GM21447 (cell line): ENCODE results near the gene TBCD.

Experiments used
- ATAC-seq: cut with Tn5 transposase; IDR thresholded peaks from one replicate; pipeline ENCODE4 v1.9.1; 2021; ENCODE audit not compliant: unreplicated experiment

The TBCD gene

DNA sequence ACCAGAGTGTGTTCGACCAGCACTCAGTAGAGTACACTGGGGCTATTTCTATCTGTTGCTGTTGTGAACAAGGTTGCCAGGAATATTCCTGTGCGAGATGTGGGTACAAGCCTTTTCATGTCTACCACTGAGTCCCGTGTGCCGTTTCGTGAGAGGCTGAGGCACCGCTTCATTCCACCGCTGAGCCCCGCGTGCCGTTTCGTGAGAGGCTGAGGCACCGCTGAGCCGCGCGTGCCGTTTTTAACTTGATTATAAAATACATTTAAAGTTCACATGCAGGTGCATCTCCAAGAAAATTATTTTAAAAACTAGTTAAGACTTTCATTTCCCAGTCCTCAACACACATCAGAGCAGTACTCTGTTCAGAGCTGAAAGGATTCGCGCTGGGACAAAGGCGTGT, 166.6 kb downstream of the TBCD start:
- ATAC-seq, result no peak

DNA sequence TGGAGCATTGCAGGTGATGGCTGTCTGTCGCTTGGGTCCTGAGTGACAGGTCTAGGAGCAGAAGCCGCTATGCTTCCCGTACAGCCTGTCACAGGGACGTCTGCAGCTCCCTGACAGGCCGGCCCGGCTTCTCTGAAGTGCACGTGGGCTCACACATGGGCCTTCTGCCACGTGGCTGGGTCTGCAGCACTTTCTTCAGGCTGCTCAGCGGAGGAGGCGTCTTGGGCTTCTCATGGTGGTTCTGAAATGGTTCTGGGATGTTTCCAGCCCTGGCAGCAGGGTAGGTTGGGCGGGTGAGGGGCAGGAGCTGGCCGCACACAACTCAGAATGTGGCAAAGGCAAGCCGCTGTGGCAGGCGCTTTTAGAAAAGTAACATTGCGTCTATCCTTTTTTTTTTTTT, 168.3 kb downstream of the TBCD start:
- ATAC-seq, result no peak

DNA sequence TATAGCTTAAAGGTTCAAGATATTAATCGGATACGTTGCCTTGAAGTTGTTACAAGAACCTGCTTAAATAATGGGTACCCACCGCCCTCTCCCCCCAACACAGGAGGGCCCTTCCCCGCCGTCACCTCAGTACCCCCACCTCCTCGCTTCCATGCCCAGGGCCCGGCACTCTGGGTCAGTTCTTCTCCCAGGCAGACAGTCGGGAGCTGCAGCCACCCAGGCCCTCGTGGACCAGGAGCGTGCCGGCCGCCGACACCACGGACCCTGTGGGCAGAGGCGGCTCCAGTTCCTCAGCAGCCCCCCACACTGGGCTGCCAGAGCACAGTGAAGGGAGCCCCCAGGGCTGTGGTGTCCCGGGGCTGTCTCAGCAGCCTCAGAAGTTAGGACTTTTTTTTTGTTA, 168.8 kb downstream of the TBCD start:
- no peak for ATAC-seq

DNA sequence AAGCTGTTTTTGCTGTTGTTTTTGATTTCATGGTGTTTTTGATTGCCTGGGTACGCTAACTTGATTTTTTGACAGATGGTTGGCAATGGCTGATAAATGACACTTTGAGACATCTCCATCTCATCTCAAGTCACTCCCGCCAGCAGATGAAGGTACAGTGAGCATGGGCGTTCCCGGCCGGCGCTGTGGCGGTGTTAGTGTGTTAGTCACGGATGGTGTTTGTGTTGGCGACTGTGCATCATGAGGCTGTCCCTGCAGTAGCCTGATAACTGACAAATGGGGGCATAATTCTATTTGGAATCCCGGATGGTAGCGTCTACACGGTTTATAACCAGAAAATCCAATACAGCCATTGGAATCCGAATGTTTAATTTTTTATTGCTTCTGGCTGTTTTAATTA, 169.6 kb downstream of the TBCD start:
- no peak for ATAC-seq

DNA sequence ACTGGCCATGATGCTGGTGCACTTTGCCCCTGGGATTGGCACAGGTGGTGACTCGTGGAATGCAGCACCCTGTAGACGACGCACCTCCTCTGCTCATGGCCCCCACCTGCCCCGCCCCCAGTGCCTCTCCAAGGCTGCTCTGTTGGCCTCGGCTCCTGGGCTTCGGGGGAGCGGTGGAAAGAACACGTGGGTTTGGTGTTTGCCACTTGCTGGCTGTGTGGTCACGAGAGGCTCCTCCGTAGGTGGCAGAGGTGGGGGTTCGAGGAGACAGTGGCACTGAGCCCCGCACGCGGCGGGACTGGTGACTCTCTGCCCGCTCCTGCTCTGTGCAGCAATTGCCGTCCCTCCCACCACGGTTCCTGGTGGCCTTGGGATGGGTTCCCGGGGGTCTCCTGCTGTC, 170.8 kb downstream of the TBCD start:
- ATAC-seq, result no peak

DNA sequence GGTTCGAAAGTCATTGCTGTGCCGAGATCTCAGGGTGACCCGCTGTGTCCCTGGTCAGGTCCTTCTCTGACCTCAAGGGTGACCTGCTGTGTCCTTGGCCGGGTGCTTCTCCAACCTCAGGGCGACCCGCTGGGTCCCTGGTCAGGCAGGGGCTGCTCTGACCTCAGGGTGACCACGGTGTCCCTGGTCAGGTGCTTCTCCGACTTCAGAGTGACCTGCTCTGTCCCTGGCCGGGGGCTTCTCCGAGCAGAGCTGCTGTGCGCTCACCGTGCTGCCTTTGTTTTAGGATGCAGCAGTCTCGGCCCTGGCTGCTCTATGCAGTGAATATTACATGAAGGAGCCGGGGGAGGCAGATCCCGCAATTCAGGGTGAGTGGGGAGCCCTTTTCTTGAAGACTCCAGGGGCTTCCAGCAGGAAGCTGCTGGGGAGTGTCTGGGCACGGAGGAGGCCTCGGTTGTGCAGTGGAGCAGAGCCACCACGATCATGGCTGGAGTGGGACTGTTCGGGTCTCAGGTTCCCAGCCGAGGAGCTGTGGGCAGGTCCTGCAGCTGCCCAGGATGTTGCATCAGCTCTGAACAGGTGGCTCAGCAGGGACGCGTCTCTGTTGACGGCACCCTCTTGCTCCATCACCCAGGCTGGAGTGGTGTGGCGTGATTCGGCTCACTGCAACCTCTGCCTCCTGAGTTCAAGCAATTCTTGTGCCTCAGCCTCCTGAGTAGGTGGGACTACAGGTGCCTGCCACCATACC, 171.7 kb downstream of the TBCD start:
- ATAC-seq, result no peak

DNA sequence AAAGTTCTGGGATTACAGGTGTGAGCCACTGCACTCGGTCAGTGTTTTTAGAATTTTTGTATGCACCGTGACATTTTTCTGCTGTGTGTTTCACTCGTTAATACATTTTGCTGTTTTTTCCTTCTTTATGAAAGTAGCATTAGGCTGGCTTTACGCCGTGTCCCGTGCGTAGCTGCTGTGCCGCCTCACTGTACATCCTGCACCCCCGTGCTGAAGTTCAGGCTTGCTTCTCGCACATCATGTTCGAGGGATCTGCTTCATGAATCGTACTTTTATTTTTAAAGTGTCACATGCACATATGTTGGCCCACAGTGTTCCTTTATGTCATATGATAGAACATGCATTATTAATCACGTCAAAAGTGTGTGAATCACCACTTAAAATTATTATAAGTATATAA, 172.3 kb downstream of the TBCD start:
- no peak for ATAC-seq

DNA sequence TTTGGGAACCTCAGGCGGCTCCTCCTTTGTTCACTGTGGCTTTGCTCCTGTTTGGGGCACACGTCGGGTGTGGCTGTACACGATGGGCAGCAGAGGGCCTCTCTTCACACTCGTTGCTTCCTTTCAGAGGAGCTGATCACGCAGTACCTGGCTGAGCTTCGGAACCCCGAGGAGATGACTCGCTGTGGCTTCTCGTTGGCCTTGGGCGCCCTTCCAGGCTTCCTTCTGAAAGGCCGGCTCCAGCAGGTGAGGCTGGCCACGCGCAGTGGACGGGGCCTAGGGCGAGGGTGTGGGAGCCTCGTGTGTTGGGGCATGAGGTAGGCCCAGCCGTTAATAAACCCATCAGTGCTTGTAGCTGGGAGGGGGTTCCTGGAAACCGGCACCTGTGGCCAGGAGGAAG, 172.9 kb downstream of the TBCD start:
- ATAC-seq, result no peak

DNA sequence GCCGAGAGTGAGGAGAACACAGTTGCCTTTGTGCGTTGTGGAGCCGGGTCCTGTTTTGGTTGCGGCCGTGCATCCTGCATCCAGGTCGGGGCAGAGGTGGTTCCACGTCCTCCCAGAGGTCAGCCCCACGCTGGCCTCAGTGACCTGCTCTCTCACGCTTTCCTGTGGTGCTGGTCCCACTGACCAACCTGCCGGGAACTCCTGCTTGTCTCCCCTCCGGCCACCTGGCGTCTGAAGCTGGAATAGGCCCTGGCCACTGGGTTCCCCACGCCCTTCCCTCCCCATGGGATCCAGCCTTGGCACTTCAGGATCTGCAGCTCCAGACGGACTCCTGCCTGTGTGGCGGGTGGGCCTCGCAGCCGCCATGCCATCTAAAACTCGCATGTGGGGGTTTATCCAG, 173.5 kb downstream of the TBCD start:
- no peak for ATAC-seq

DNA sequence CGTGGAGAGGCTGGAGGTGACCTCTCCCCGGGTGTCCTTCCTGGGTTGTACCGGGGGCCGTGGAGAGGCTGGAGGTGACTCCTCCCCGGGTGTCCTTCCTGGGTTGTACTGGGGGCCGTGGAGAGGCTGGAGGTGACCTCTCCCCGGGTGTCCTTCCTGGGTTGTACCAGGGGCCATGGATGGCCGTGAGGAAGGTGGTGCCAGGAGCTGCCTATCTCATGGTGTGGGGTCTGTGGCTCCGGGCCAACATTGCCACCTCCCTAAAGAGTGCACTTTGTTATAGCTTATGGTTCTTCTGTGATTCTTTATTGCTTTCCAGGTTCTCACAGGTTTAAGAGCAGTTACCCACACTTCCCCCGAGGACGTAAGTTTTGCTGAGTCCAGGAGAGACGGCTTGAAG, 174.2 kb downstream of the TBCD start:
- no peak for ATAC-seq

DNA sequence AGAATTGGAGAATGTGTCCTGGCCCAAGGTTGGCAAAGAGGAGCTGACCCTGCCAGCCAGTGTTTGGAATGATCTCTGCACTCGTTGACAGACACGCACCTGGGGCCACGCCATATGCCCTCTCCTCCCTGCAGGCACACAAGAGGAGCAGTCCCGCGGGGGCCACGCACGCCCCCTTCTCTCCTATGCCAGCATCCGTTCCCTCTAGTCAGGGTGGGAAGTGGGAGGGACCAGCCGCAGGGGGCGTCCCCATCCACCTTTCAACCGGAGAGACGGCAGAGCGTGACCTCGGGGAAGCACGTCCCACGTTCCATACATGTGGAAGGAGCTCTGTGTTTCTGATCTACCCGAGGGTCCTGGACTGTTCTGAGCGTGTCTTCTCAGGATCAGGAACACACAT, 174.9 kb downstream of the TBCD start:
- ATAC-seq, result no peak

DNA sequence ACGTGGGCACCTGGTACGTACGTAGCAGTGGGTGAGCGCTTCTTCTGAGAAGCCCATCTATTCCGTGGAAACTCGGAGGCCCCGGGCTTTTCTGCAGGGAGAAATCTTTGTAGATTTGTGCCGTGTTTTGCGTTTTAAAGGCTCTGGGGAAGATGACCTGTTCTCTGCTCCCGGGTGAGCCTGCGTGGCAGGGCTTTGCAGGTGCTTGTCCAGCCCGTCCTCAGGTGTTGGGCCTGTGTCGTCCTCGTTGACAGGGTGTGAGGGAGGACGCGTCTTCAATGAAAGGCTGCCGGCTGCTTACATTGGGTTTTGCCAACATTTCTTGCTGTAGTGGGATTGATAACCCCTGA, 175.4 kb downstream of the TBCD start:
- ATAC-seq, result no peak

DNA sequence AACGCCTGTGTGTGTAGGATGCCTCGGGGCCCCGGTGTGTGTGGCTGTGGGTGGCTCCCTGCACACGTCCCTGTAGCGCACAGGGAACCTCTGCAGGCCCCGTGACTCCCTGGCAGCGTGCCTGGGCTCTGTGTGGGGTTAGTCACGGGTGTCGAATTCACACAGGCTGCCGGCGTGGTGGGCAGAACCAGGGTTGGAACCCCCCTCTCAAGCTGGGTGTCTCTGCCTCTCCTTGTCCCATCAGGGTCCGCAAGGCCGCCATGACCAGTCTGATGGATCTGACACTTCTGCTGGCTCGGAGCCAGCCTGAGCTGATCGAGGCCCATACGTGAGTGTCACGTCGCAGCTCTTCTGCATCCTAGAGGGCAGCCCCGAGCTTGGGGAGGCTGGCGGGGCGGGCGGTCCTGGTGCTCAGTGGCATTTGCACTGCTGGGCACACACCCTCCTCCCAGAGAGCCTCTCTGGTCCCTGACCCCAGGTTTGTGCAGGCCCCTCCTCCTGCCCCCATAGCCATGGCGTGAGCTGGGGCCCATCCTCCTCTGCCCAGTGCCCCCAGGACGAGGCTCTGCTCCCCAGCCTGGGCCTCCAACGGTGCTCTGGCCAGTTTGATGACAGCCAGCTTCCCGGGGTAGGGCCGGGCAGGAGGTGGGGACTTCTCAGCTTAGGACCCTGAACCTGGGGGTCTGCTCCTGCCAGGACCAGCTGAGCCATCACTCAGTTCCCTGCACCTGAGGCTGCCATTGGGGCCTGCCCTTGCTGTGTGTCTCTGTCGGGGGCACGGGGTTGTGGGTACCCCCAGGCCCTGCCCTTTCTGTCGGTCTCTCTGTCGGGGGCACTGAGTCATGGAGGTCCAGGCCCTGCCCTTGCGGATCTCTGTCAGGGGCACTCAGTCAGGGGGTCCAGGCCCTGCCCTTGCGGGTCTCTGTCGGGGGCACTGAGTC, 176.1 kb downstream of the TBCD start:
- ATAC-seq, result no peak

DNA sequence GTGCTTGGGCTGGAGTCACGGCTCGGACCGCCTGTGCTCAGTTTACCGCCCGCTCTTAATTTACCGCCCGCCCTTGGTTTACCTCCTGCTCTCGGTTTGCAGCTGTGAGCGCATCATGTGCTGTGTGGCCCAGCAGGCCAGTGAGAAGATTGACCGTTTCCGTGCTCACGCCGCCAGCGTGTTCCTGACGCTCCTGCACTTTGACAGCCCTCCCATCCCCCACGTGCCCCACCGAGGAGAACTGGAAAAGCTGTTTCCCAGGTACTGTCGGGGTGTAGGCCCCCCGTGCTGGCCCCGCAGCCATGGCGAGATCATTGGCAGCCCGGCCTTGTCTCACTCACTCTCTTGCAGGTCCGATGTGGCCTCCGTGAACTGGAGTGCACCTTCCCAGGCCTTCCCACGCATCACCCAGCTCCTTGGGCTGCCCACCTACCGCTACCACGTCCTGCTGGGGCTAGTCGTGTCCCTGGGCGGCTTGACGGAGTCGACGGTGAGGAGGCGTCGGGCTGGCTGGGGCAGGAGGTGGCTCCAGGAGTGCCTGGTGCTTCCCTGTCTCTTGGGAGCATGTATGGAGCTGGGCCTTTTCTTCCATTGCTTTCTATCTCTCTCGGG, 177.3 kb downstream of the TBCD start:
- ATAC-seq, result no peak

DNA sequence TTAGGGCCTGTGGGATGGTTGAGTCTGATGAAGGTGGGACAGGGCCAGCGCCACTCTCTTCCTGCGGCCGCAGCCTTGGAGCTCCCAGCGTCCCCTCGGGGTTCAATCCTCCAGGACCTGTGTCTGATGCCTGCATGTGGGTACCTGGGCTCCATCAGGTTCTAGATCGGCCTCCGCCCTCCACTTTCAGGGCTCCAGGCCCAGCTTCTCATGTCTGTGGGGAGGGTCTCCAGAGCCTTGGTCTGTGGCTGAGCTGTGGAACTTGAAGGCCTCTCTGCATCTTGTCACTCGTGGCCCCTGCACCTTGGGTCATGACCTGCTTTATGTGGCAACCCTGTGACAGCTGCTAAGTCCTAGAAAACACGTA, 177.8 kb downstream of the TBCD start:
- no peak for ATAC-seq

DNA sequence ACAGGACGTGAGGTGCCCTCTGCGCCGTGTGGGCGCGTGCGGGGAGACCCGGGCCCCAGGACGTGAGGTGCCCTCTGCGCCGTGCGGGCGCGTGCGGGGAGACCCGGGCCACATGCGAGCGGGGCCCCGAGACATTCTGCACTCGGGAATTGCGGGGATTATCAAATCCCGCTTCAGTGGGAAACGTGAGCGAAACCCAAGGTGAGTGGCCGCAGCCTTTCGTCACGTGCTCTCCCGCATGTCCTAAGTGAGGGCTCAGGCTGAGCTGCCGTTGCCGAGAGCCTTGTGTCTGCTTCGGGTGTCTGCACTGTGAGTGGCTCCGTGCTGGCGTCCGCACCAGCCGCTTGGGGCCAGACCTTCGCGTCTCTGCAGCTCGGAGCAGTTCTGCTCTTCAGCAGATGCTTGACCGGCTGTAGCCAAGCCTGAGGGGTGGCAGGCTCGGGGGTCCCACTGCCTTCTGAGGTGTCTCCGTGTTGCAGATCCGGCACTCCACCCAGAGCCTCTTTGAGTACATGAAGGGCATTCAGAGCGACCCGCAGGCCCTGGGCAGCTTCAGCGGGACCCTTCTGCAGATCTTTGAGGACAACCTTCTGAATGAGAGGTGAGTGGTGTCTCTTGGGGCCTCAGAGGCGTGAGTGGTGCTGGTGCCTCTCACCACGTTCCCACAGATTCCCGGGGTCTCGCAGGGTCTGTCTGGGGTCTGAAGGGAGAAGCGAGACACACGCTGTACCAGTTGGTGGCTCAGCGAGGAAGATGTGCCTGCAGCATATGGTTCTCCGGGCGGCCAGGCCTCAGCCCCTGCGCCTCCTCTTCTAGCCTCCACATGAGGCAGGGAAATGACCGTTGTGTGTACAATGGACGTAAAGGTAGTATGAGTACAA, 178.4 kb downstream of the TBCD start:
- ATAC-seq, result no peak

DNA sequence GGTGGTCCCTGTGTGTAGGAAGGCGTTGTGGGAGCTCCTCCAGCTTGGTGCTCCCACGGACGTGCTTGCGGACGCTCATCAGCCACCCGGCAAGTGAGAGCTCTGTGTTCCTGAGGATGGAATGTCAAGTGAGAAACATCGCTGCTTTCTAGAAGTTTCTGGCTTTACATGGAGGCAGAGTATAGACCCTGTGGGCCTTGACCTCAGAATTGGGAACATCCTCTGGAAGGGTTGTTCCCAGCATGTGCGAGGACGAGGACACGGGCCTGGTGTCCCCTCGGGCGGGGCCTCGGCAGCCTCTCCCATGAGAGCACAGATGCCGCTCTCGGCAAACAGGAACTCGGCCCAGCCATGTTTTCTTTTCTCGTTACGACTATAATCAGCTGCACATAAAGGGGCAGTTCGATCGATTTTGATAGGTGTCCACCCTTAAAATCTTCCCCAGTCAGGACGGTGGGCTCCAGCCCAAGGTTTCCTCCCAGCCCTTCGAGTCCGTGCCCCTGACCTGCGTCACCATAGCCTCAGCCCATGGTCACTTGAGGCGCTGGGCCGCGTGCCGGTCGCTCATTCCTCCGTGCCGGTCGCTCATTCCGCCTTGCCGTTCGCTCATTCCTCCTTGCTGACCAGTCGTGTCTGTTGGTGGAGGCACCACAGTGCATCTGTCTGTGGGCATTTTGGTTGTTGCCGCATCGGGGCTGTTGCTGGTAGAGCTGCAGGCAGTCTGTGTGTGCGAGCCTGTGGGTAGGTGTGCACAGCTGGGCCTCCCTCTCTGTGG, 179.2 kb downstream of the TBCD start:
- no peak for ATAC-seq

DNA sequence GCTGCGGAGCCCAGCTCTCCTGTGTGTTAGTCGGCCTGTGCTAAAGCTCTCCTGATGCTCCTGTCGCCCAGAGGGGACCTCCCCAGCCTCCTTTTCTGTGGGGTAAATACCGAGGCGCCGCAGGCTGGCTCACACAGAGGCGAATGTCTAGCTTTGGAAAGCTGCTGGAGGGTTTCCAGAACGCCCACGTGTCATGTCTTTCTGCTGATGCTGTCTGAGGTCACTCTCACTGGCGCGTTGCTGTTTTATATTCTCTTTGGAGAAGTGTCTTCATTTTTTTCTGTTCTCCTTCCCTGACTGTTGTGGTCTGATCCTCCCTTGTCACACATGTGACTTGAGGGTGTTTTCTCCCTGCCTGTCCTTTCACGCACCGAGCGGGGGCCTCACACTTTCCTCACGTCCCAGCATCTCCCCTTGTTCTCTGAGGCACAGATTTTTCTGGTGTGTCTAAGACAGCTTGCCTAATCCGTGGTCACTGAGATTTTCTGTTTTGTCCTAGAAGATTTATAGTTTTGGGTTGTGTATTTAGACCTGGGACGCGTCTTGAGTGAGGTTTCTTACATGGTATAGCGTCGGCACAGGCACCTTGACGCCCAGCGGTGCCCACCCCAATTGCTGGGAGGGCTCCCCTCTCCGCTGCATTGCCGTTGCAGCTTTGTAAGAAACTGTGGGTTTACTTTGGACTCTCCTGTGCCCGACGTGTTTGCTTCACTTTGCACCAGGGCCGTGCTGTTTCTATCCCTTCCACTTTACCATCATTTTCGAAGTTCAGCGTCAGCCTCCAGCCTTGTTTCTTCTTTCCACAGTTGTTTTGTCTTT, 180.0 kb downstream of the TBCD start:
- ATAC-seq, result no peak

DNA sequence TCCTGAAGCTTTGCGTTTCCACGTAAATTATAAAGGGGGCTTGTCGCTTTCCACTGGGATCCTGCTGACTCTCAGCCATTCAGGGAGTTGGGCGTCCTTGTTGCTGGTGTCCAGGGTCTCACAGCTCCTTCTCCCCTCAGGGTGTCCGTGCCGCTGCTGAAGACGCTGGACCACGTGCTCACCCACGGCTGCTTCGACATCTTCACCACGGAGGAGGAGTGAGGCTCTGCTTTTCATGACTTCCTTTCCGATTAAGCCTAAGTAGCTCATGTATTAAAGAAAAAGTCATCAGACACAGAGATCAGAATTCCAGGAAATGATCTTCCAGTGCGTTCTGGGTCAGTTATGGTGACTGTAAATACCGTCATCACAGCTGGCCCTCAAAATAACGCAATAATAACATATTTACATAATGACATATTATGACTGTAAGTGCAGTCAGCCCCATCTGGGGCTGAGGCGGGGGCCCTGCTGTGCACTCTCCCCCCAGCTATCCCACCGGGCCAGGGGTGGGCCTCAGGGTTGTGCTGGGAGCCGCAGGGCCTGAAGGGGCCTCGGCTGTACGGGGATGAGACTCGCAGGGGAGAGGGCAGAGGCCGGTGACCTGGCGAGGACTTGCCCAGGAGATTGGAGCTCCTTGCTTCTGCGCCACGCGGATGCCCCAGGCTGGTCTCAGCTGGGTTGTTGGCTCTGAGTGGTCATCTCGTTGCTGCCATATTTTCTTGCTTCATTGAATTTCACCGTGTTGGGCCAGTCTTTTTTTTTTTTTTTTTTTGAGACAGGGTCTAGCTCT, 180.8 kb downstream of the TBCD start:
- ATAC-seq, result no peak
